Cardiac ventricle fibroblast (primary cell): ENCODE results near the gene P2RY11. TPM values are rescaled to one million over a fixed set of nuclear protein-coding genes. Genes with fewer than 3 reads are reported as not detected.

Experiments
- total RNA-seq: library from RNA; depleted of rRNA; stranded (reverse); fragments of >200 nt; gene quantifications from 2 replicates; pipeline ENCODE4 v1.2.3, GENCODE V29; 2015

The P2RY11 gene, protein sequence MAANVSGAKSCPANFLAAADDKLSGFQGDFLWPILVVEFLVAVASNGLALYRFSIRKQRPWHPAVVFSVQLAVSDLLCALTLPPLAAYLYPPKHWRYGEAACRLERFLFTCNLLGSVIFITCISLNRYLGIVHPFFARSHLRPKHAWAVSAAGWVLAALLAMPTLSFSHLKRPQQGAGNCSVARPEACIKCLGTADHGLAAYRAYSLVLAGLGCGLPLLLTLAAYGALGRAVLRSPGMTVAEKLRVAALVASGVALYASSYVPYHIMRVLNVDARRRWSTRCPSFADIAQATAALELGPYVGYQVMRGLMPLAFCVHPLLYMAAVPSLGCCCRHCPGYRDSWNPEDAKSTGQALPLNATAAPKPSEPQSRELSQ
- total RNA-seq, result 5.3 and 6.8 TPM in 2 replicates

GRCh38 chr19:10111405-10111811, at the start of gene P2RY11:
TSS of gene P2RY11 (plus strand) at chr19:10111693. CDS start at chr19:10111722, 29 bp downstream.

DNA sequence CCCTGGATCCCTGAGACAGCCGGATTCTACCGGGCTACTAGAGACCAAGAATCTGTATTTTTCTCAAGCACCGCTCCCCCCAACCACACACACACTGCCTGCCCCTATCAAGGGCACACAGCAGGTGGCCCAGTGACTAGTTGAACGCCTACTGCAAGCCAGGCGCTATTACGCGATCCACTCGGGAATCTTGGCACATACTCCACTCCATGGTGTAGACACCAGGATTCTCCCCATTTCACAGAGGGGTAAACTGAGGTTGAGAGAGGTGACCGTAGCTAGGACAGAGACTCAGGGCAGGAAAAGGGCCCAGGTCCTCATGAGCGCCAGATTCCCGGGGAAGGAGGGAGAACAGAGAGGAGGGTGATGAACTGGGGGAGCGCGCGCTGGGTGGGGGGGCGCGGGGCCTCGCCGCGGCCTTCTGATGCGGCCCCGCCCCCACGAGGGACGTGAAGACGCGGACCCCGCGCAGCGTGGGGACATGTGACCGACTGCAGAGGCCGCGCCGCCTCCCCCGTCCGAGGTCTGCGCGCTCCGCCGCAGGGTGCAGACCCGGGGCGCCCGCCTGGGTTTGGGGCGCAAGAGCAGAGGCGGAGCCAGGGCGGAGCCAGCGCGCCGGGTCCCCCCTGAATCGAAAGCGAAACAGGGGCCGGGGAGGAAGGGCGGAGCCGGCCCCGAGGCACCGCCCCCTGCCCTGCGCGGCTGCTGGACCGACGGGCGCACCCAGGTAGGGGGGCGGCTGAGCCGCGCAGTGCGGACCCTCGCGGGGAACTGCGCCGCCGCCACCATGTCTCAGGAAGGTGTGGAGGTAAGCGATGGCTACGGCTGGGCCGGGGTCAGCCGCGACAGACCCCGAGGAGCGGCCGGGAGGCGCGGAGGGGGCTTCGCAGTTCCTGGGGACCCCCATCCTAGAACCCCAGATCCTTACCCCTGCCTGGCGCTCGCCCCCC, 25.6 kb upstream of the P2RY11 start, which contains the start of gene SHFL:
TSS of gene SHFL (plus strand) at position 677 of the 950 bp plus-strand sequence. CDS start at position 788, 111 bp downstream.

DNA sequence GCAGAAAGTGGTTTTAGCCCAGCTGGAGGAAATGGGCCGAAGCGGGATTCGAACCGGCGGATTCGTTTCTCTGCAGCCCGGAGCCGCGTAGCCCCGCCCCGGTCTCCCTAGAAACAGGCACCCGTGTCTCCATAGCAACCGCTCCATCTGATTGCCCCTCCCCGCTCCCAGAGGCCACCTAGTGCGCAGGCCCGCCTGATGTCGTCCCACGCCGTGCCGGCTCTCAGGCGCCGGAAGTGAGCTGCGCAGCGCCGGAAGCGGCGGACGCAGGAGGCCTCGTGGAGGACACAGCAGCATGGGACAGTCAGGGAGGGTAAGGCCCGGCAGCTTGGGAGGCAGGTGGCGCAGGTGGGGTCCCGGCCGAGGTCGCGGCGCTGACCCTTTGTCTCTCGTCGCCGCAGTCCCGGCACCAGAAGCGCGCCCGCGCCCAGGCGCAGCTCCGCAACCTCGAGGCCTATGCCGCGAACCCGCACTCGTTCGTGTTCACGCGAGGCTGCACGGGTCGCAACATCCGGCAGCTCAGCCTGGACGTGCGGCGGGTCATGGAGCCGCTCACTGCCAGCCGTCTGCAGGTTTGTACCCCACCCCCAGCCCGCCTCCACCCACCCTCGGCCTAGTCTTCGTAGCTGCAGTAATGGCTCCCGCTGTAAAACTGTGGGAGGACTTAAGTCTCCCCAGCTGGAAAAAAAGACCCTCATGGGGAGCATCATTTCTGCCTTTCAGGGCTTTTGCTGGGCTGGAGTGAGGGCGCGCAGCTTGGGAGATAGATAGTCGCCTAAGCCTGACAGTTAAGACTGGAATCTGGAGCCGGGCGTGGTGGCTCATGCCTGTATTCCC, 5.2 kb upstream of the P2RY11 start, which contains the start of gene PPAN:
TSS of gene PPAN (plus strand) at position 263 of the 837 bp plus-strand sequence. CDS start at position 296, 33 bp downstream.

Other genes with a start within 250 kb of the P2RY11 start
- 14.7 and 18.8 TPM in 2 replicates for gene OLFM2, start 175.2 kb upstream of the P2RY11 start, total RNA-seq
- 52.1 and 58.2 TPM in 2 replicates for gene COL5A3, start 101.2 kb upstream of the P2RY11 start, total RNA-seq
- not detected in 2 replicates for gene RDH8, start 98.2 kb upstream of the P2RY11 start, total RNA-seq
- gene SHFL, start 25.4 kb upstream of the P2RY11 start, total RNA-seq, result 24.1 and 33.3 TPM in 2 replicates
- gene ANGPTL6, start 9.0 kb upstream of the P2RY11 start, total RNA-seq, result 0.10 TPM in 1 of 2 replicates, not detected in the other
- 32.3 and 32.5 TPM in 2 replicates for gene PPAN, start 5.3 kb upstream of the P2RY11 start, total RNA-seq
- gene EIF3G, start 8.2 kb downstream of the P2RY11 start, total RNA-seq, result 279 and 285 TPM in 2 replicates
- 32.2 and 32.6 TPM in 2 replicates for gene DNMT1, start 83.3 kb downstream of the P2RY11 start, total RNA-seq
- 26.8 and 33.8 TPM in 2 replicates for gene S1PR2, start 119.6 kb downstream of the P2RY11 start, total RNA-seq
- gene MRPL4, start 140.5 kb downstream of the P2RY11 start, total RNA-seq, result 58.3 and 72.3 TPM in 2 replicates
- gene ICAM1, start 159.4 kb downstream of the P2RY11 start, total RNA-seq, result 12.8 and 17.7 TPM in 2 replicates
- gene ICAM4, start 175.3 kb downstream of the P2RY11 start, total RNA-seq, result 0.10 and 0.50 TPM in 2 replicates
- gene ICAM5, start 178.3 kb downstream of the P2RY11 start, total RNA-seq, result 0.56 and 1.3 TPM in 2 replicates
- 0.25 and 3.2 TPM in 2 replicates for gene ZGLP1, start 198.1 kb downstream of the P2RY11 start, total RNA-seq
- 16.5 and 19.4 TPM in 2 replicates for gene FDX2, start 204.3 kb downstream of the P2RY11 start, total RNA-seq
- gene RAVER1, start 221.8 kb downstream of the P2RY11 start, total RNA-seq, result 31.8 and 49.8 TPM in 2 replicates
- 3.7 and 6.0 TPM in 2 replicates for gene ICAM3, start 227.9 kb downstream of the P2RY11 start, total RNA-seq